ENCODE measurements around the gene FAM185A. TPM values are rescaled to one million over a fixed set of nuclear protein-coding genes. Genes with fewer than 3 reads are reported as not detected.

Gene FAM185A
- total RNA-seq, 1 donor, result 17.8 TPM

Small RNA genes within 50 kb of the gene (small RNA-seq; reads per million reads assigned to genes)
- not detected for gene RNU6-1136P

Other genes with a start within 250 kb of the FAM185A start
- gene RASA4B, start 231.2 kb upstream of the FAM185A start, total RNA-seq, result 14.8 TPM
- 4.0 TPM for gene UPK3BL2, start 205.3 kb upstream of the FAM185A start, total RNA-seq
- gene SPDYE2, start 197.8 kb upstream of the FAM185A start, total RNA-seq, result under 0.01 TPM
- gene POLR2J3, start 176.4 kb upstream of the FAM185A start, total RNA-seq, result 52.0 TPM
- gene RASA4, start 132.2 kb upstream of the FAM185A start, total RNA-seq, result 35.3 TPM
- gene UPK3BL1, start 106.2 kb upstream of the FAM185A start, total RNA-seq, result 0.27 TPM
- gene SPDYE2B, start 98.7 kb upstream of the FAM185A start, total RNA-seq, result not detected
- 2.7 TPM for gene POLR2J2, start 77.3 kb upstream of the FAM185A start, total RNA-seq
- 0.27 TPM for gene LRRC17, start 164.0 kb downstream of the FAM185A start, total RNA-seq

All from hematopoietic multipotent progenitor cell (in vitro differentiated cells).